ENCODE data around the gene TRAF3. TPM values are rescaled to one million over a fixed set of nuclear protein-coding genes. Genes with fewer than 3 reads are reported as not detected.

The TRAF3 gene
- total RNA-seq, 1 experiment from 2014 or later, result 11.5 TPM

GRCh38 chr14:102938191-102938590 lies 160.9 kb downstream of the TRAF3 start:
- peaks cover 20% of the 10 kb centered on the region for H3K36me3 ChIP-seq (replicated peaks; ENCODE audit: control insufficient read depth, insufficient read depth, low read length)
- H3K4me3 ChIP-seq (ENCODE audit: insufficient read depth, low read depth, low read length), result no peak overlapping the region
- no peaks in the 10 kb centered on the region for H3K27me3 ChIP-seq (ENCODE audit: control insufficient read depth, insufficient read depth, low read length)
- no peak for DNase-seq

- H3K36me3 ChIP-seq (replicated peaks; ENCODE audit: control insufficient read depth, insufficient read depth, low read length), result peaks cover 25% of the 10 kb centered on the region
- DNase-seq, result no peak
- H3K4me3 ChIP-seq (ENCODE audit: insufficient read depth, low read depth, low read length), result no peak overlapping the region
- no peaks in the 10 kb centered on the region for H3K27me3 ChIP-seq (ENCODE audit: control insufficient read depth, insufficient read depth, low read length)
Measured at GRCh38 chr14:102939329-102939728, 162.1 kb downstream of the TRAF3 start.

GRCh38 chr14:102939820-102940561 lies 162.7 kb downstream of the TRAF3 start:
- H3K36me3 ChIP-seq (replicated peaks; ENCODE audit: control insufficient read depth, insufficient read depth, low read length), result peaks cover 27% of the 10 kb centered on the region
- no peaks in the 10 kb centered on the region for H3K27me3 ChIP-seq (ENCODE audit: control insufficient read depth, insufficient read depth, low read length)
- H3K4me3 ChIP-seq (ENCODE audit: insufficient read depth, low read depth, low read length), result no peak overlapping the region
- no peak for DNase-seq

- H3K27me3 ChIP-seq (ENCODE audit: control insufficient read depth, insufficient read depth, low read length), result no peaks in the 10 kb centered on the region
- no peak for DNase-seq
- H3K4me3 ChIP-seq (ENCODE audit: insufficient read depth, low read depth, low read length), result no peak overlapping the region
- H3K36me3 ChIP-seq (replicated peaks; ENCODE audit: control insufficient read depth, insufficient read depth, low read length), result peaks cover 35% of the 10 kb centered on the region
Measured at GRCh38 chr14:102940729-102941362, 163.6 kb downstream of the TRAF3 start.

- H3K36me3 ChIP-seq (replicated peaks; ENCODE audit: control insufficient read depth, insufficient read depth, low read length), result peaks cover 36% of the 10 kb centered on the region
Measured at GRCh38 chr14:102941419-102942011, 164.3 kb downstream of the TRAF3 start.

GRCh38 chr14:102942069-102942468 lies 164.8 kb downstream of the TRAF3 start:
- DNase-seq, result no peak
- peaks cover 36% of the 10 kb centered on the region for H3K36me3 ChIP-seq (replicated peaks; ENCODE audit: control insufficient read depth, insufficient read depth, low read length)

More at GRCh38 chr14:102941419-102942011, 164.3 kb downstream of the TRAF3 start:
- DNase-seq, result no peak
- H3K27me3 ChIP-seq (ENCODE audit: control insufficient read depth, insufficient read depth, low read length), result no peaks in the 10 kb centered on the region
- H3K4me3 ChIP-seq (ENCODE audit: insufficient read depth, low read depth, low read length), result no peak overlapping the region

GRCh38 chr14:102943454-102943853 lies 166.2 kb downstream of the TRAF3 start:
- Histone ChIP-seq H3K4me3 (ENCODE audit: insufficient read depth, low read depth, low read length) (no peak overlapping the region), H3K27me3 (ENCODE audit: control insufficient read depth, insufficient read depth, low read length) (no peaks in the 10 kb centered on the region), H3K36me3 (replicated peaks; ENCODE audit: control insufficient read depth, insufficient read depth, low read length) (peaks cover 34% of the 10 kb centered on the region)
- no peak for DNase-seq

More at GRCh38 chr14:102942069-102942468, 164.8 kb downstream of the TRAF3 start:
- Histone ChIP-seq H3K27me3 (ENCODE audit: control insufficient read depth, insufficient read depth, low read length) (no peaks in the 10 kb centered on the region), H3K4me3 (ENCODE audit: insufficient read depth, low read depth, low read length) (no peak overlapping the region)

- Histone ChIP-seq H3K4me3 (ENCODE audit: insufficient read depth, low read depth, low read length) (no peak overlapping the region), H3K27me3 (ENCODE audit: control insufficient read depth, insufficient read depth, low read length) (no peaks in the 10 kb centered on the region), H3K36me3 (replicated peaks; ENCODE audit: control insufficient read depth, insufficient read depth, low read length) (peaks cover 35% of the 10 kb centered on the region)
- no peak for DNase-seq
Measured at GRCh38 chr14:102943979-102944378, 166.7 kb downstream of the TRAF3 start.

GRCh38 chr14:102944448-102945330 lies 167.4 kb downstream of the TRAF3 start:
- peaks cover 34% of the 10 kb centered on the region for H3K36me3 ChIP-seq (replicated peaks; ENCODE audit: control insufficient read depth, insufficient read depth, low read length)
- no peak for DNase-seq
- H3K27me3 ChIP-seq (ENCODE audit: control insufficient read depth, insufficient read depth, low read length), result no peaks in the 10 kb centered on the region
- no peak overlapping the region for H3K4me3 ChIP-seq (ENCODE audit: insufficient read depth, low read depth, low read length)

- Histone ChIP-seq H3K36me3 (replicated peaks; ENCODE audit: control insufficient read depth, insufficient read depth, low read length) (peaks cover 41% of the 10 kb centered on the region), H3K4me3 (ENCODE audit: insufficient read depth, low read depth, low read length) (no peak overlapping the region), H3K27me3 (ENCODE audit: control insufficient read depth, insufficient read depth, low read length) (no peaks in the 10 kb centered on the region)
- no peak for DNase-seq
Measured at GRCh38 chr14:102945346-102946130, 168.3 kb downstream of the TRAF3 start.

- DNase-seq, result no peak
- Histone ChIP-seq H3K27me3 (ENCODE audit: control insufficient read depth, insufficient read depth, low read length) (no peaks in the 10 kb centered on the region), H3K36me3 (replicated peaks; ENCODE audit: control insufficient read depth, insufficient read depth, low read length) (peaks cover 41% of the 10 kb centered on the region), H3K4me3 (ENCODE audit: insufficient read depth, low read depth, low read length) (no peak overlapping the region)
Measured at GRCh38 chr14:102947321-102948103, 170.3 kb downstream of the TRAF3 start.

- H3K36me3 ChIP-seq (replicated peaks; ENCODE audit: control insufficient read depth, insufficient read depth, low read length), result peaks cover 44% of the 10 kb centered on the region
- no peaks in the 10 kb centered on the region for H3K27me3 ChIP-seq (ENCODE audit: control insufficient read depth, insufficient read depth, low read length)
- no peak overlapping the region for H3K4me3 ChIP-seq (ENCODE audit: insufficient read depth, low read depth, low read length)
- DNase-seq, result peak; percentile 37
Measured at GRCh38 chr14:102948698-102949061, 171.4 kb downstream of the TRAF3 start.

GRCh38 chr14:102949062-102949800 lies 172.0 kb downstream of the TRAF3 start:
- H3K36me3 ChIP-seq (replicated peaks; ENCODE audit: control insufficient read depth, insufficient read depth, low read length), result peaks cover 42% of the 10 kb centered on the region
- no peak for DNase-seq
- H3K4me3 ChIP-seq (ENCODE audit: insufficient read depth, low read depth, low read length), result no peak overlapping the region
- no peaks in the 10 kb centered on the region for H3K27me3 ChIP-seq (ENCODE audit: control insufficient read depth, insufficient read depth, low read length)

Data from H7 (cell line).